Endothelial cell of umbilical vein (primary cell): Measurements from ENCODE around the gene ZSCAN20.

Experiments used
- EZH2 ChIP-seq: IDR thresholded peaks from 2 replicates; pipeline ENCODE4 v1.6.1; 2012; ENCODE audit warnings: borderline replicate concordance, low read depth, mild to moderate bottlenecking, moderate library complexity, low read length, inconsistent platforms; ENCODE audit not compliant: severe bottlenecking
- FOS ChIP-seq: IDR thresholded peaks from 2 replicates; pipeline ENCODE4 v1.6.1; 2011; ENCODE audit warnings: mild to moderate bottlenecking, low read length, moderate library complexity, borderline replicate concordance; ENCODE audit not compliant: insufficient read depth
- JUN ChIP-seq: IDR thresholded peaks from 2 replicates; pipeline ENCODE4 v1.6.1; 2011; ENCODE audit warnings: borderline replicate concordance, low read depth; ENCODE audit not compliant: insufficient read length, insufficient read depth
- MAX ChIP-seq: IDR thresholded peaks from 2 replicates; pipeline ENCODE4 v1.6.1; 2011; ENCODE audit not compliant: insufficient read depth, insufficient read length
- MYC ChIP-seq: IDR thresholded peaks from one replicate; pipeline ENCODE4 v1.6.1; 2011; ENCODE audit warnings: mild to moderate bottlenecking, low read depth, low read length
- TF ChIP-seq, protein P1 (sequence below), 2 donors: IDR thresholded peaks; 1 replicate in 1 of 2; 2 replicates in 1 of 2; pipeline ENCODE4 v1.5.1; 2011; ENCODE audit warnings: low read length in 2 of 2, mild to moderate bottlenecking in 2 of 2, moderate library complexity in 2 of 2, control low read depth in 1 of 2, inconsistent platforms in 1 of 2, low read depth in 1 of 2; ENCODE audit not compliant: insufficient read depth in 1 of 2; ENCODE audit errors: extremely low read depth in 1 of 2

- no peak for TF ChIP-seq MAX
- TF ChIP-seq EZH2: no peak
- TF ChIP-seq, protein P1, sequence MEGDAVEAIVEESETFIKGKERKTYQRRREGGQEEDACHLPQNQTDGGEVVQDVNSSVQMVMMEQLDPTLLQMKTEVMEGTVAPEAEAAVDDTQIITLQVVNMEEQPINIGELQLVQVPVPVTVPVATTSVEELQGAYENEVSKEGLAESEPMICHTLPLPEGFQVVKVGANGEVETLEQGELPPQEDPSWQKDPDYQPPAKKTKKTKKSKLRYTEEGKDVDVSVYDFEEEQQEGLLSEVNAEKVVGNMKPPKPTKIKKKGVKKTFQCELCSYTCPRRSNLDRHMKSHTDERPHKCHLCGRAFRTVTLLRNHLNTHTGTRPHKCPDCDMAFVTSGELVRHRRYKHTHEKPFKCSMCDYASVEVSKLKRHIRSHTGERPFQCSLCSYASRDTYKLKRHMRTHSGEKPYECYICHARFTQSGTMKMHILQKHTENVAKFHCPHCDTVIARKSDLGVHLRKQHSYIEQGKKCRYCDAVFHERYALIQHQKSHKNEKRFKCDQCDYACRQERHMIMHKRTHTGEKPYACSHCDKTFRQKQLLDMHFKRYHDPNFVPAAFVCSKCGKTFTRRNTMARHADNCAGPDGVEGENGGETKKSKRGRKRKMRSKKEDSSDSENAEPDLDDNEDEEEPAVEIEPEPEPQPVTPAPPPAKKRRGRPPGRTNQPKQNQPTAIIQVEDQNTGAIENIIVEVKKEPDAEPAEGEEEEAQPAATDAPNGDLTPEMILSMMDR (IDR thresholded peaks at IDR 0.05; ENCODE audit: extremely low read depth in 1 of 2, insufficient read depth in 1 of 2, low read depth in 1 of 2, low read length in 2 of 2): no peak
- TF ChIP-seq FOS: no peak
- no peak for TF ChIP-seq JUN
- TF ChIP-seq MYC: no peak
Observed at GRCh38 chr1:33537885-33538284, 65.4 kb downstream of the ZSCAN20 start.
